ENCODE data around the gene PEA15.

Gene PEA15

DNA sequence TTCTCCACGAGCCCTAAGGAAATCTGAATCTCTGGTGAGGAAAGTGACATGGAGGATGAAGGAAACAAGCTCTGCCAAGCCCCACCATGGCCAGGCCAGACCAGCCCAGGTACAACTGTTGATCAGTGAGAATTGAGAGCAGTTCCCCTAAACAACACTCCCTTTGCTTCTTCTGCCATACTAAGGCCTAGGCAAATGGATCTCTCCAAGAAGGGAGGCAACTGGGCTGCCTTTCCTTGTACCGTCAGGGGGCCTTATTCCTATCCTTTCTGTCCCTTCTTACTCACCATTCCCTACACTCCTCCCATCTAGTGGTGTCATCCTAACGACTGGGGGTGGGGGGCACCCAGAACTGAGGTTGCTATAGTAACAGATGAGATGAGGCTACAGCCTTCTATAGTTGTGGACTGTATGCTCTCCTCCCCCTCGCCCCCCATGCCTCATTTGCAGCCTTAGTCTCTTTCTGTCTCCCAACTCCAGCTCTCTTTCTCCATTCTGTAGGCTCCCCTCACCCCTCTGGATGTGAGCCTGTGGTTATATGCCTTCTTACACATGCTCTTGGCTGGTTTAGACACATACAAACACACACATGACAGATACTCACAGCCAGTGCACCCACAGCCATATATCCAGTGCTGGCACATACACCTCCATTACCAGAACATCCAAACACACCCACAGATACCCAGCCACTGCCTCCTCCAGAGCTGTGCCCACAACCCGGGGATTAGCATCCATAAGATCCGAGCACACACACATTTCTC, 3.6 kb downstream of the PEA15 start:
- DNase-seq (ENCODE audit: low spot score) = no peak

DNA sequence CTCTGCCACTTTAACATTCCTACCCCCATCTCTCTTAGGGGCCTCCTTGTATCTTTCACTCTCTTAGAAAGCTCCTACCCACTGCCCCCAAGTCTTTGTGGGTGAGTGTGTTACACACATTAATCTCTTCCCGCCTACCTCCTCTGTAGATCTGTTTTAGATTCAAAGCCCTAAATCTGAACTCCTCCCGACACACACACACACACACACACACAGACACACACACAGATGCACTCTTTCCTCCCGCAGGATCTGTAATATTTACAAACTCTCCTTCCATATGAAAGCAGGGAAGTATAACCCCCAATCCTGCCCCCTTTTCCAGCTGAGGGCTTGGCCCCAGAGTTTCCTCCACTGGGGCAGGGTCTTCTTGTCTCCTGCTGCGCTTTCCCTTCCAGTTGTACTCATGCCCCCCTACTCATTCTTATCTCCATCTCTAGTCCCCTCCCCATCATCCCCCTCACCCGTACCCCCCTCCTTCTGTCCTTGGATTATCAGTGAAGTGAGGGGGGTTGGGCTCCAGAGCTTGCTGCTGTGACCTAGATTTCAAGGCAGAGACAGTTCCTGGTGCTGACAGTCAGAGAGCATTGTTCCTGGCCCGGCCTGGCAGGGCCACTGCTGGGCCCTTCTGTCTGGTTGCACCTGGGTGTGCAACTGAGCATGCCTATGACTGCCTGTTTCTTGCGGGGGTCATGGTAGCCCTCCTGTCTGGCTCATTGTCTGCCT, 4.3 kb downstream of the PEA15 start:
- no peak for DNase-seq (ENCODE audit: low spot score)

DNA sequence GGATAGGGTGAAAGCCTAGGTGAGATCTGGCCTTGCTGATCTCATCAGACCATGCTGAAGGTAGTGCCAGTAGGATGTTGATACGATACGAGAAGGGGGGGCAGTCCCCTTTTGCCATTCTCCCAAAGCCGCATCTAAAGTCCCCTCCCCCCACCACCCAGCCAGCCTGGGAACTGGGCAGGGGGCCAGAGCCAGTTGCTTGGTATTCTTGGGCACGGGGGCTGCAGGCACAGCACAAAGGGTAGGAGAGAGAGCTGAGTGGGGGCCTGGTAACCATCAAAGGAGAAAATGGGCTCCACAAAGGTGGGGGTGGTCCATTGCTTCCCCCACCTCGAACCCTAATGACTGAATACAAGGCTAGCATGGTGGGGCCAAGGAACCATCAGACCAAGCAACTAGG, 5.4 kb downstream of the PEA15 start:
- no peak for DNase-seq (ENCODE audit: low spot score)

DNA sequence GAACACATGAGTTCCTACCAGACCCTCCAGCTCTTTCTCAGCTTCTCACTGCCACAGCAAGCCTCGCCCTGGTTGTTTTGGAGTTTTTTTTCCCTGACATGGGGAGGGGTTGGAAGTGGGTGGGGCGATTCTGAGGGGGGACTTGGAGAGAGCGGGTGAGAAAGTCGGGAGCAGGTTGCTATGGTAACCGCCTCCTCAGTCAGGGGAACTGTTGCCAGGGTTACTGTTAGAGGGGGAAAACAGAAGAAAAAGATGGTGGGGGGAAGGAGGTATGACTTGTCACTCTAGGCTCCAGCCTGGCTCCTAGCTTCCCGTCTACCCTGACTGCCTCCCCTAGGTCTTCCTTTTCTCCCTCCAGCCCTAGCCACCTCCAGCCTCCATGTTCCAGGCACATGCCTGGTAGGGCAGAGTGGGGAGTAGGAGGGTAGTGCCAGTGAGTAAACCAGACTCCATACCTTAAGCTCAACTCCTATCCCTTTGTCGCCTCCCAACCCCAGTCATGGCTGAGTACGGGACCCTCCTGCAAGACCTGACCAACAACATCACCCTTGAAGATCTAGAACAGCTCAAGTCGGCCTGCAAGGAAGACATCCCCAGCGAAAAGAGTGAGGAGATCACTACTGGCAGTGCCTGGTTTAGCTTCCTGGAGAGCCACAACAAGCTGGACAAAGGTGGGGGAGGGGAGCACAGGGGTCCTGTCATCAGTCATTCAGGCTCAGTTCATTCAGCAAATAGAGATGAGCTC, 6.0 kb downstream of the PEA15 start:
- no peak for DNase-seq (ENCODE audit: low spot score)

DNA sequence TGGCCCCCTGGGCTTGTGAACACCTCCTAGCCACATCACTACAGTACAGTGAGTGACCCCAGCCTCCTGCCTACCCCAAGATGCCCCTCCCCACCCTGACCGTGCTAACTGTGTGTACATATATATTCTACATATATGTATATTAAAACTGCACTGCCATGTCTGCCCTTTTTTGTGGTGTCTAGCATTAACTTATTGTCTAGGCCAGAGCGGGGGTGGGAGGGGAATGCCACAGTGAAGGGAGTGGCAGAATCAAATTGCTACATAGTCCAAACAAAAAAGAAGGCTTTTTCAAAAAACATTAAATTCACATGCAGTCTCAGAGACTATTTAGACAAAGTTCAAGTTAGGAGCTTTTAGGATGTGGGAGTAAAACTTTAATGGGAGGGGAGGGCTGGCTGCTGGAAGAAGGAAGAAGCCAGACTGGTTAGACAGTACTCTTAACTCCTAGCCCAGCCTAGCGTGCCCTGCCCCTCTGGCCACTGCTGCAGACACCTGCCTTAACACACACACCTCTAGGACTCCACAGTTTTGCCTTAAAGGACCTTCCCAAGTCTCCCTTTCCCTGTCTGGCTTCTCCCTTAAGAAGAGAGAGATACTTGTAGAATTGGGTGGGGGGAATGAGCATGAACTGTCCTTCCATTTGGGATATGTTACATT, 9.4 kb downstream of the PEA15 start:
- no peak for DNase-seq (ENCODE audit: low spot score)

DNA sequence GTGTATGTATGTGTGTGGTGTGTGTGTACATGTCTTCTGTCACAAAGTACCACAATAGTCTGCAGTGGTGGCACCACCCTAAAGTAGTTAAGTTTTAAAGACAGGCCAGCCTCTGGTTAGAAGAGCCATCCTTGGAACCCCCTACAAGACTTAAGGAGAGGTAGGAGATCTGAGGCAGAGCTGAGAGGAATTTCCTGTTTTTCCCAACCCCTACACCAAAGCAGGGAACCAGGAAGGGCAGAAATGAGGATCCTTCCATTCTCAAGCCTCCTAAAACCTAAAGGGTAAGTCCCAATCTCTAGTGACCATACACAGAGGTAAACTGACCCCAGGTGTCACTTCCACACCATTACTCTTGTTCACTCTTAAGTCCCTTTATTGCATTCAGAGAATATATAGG, 11.1 kb downstream of the PEA15 start:
- no peak for DNase-seq (ENCODE audit: low spot score)

DNA sequence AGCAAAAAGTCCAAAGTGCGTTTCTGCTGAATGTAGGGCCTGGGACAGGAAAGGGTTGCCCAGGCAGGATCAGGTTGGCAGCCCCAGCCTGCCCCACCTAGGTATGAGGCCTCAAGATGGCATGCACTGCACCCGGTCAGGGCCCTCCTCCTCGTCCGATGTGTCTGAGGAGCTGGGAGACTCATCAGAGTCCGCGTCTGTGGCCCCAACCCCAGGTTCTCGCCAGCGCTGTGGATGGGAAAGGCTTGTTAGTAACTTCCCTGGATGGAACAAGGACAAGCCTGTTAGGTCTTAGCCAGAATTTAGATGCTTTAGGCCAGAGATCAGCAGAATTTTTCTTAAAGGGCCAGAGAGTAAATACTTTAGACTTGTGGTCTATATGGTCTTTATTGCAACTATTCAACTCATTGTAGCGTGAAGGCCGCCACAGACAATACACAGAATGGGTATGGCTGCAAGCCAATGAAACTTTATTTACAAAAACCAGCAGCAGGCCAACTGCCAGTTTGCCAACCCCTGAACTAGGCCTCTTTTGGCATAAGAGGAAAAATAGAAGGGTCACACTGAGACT, 12.4 kb downstream of the PEA15 start:
- DNase-seq (ENCODE audit: low spot score) = no peak

DNA sequence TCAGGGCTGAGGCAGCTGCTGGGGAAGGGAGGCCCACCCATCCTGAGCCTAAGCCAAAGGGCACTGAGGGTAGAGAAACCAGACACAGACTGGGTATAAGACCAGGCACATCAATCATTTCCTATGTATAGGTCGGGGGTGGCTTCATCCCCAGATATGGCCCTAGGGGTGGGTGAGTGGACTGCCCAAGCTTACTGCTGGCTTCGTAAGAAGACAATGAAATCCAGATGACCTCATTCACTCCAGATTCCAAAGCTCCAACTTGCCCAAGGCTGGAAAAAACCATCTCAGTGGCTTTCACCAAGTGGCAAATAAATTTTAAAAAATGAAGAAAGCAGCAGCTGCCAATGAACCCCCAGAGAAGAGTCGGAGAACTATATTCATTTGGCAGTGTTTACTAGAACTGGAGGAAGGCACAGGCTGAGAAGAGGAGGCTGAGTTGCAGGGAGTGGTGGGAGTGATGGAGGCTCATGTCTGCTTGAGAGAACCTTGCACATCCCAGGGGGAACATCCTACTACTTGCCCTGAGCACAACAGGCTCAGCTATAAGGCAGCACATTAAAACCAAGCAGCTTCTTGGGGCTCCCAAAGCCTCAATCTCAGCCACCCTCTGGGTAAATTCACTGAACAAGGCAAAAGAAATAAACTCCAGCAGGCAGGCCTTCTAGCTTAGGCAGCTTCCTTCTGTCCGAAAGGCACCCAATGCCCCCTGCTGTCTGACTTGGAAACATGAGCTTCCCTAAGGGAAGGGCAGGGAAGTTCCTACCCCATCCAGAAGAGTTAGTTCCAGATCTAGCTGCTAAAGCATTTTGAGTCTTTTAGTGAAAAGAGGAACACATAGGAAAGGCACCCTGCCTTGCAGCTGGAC, 14.1 kb downstream of the PEA15 start:
- DNase-seq (ENCODE audit: low spot score) = no peak

DNA sequence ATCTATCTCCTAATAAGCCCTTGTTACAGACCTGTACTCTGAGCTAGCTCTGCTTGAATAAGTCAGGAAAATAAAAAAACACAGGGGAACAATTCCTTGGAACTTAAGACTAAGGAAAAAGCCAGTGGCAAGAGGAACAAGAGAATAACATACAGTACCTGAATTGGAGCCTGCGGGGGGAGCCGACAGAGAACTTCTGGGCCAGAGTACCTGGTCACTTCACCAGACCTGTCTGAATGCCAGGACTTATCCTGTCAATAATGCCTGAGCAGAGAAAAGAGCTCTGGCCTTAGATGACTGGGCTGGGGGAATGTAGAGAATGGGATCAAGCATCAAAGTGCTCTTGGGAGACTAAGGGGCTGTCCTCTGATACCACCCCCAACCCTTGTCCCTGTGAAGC, 15.1 kb downstream of the PEA15 start:
- DNase-seq (ENCODE audit: low spot score) = no peak

DNA sequence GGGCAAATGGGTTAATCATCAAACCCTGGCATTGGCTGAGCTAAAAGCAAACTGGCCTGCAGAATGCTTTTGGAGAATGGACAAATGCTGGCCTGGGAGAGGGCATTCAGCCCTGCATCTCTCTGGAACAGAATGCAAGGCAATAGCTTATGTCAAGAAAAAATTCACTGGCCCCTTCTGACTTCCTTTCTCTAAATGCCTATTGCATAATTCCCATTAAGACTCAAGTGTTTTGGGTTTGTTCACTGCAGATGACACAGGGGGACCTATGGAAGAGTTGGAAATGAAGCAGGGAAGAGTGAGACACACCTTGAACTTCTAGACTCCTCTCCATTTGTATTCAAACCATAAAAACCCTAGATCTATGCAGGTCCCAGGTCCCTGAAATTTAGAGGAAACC, 15.9 kb downstream of the PEA15 start:
- DNase-seq (ENCODE audit: low spot score) = no peak

DNA sequence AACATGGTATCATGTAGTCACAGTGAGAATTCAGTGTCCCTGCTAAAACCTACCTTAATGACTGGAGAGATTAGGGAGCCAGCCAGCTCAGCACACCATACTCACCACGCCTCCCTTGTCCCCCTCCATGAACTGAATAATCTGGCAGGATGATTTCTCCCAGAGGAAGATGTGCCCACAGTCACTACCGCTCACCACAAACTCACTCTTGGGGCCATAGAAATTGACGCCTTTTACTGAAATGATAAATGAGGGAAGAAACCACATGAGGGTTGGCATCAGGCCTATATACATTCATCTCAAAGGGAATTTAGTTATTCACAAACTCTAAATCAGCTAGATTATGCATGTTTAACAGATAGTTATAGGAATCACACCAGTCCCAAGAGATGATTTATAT, 17.4 kb downstream of the PEA15 start:
- no peak for DNase-seq (ENCODE audit: low spot score)

DNA sequence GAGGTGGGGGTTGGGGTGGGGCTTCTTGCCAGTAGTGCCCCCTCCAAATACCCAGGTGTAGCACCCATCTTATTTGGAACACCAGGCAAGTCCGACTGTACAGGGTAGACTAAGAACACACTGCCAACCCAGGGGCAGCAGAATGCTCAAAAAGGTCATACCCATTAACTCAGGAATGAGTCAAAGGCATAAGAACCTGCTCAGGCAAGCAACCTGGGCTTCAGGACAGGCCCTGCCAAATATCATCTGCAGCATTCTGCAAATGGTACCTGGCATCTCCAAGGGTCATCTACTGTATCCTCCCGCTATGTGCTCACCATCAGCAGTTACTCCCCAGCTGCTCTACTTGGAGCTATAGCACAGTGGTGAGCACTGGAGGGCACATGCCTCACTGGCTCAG, 19.4 kb downstream of the PEA15 start:
- DNase-seq (ENCODE audit: low spot score) = no peak

DNA sequence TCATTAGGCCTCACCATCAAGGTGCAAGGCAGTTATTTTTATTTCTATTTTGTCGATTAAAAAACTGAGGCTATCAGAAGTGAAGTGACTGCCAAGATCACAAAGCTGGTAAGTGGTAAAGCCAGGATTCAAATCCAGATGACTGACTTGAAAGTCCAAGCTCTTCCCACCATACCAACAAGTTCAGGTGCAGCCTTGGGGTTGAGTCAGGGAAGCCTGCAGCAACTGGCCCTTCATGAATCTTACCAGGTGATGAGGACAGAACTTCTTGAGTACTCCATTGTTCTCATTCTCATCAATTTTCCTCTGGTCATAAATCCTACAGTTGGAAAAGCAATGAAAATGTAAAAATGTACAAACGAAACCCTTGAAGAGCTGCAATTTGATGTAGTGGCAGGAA, 20.2 kb downstream of the PEA15 start:
- DNase-seq (ENCODE audit: low spot score) = no peak

DNA sequence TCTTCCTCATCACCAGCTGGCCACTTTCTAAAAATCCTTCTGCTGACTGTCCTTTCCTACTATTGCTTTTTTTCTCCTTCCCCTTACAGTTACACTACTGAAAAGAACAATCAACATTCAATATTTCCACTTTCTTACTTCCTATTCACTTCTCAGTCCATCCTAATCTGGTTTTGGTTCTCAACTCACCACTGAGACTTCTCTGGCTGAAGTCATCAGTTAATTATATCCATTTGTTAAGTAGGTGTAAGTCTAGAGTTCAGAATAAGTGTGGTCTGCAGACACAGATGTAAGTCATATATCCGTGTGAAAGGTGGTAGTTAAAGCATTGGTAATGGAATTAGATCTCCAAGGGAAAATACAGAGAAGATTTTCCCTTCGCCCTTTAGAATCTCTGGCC, 21.4 kb downstream of the PEA15 start:
- DNase-seq (ENCODE audit: low spot score) = no peak

DNA sequence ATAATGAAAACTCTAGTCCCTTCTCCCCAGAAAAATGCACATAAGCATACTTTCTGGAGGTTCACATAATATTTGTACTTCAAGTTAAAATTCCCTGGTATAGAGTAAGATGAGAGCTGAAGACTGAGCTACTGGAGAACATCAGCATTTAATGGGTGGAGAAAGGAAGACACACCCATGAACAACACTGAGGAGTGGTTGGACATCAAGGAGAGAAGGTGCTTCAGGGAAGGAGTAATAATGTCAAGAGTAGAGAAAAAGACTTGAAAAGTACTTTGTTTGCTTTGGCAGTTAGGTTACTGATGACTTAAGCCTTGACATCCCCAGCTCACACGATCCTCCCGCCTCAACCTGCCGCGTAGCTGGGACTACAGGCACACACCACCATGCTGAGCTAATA, 21.9 kb downstream of the PEA15 start:
- DNase-seq (ENCODE audit: low spot score) = no peak

DNA sequence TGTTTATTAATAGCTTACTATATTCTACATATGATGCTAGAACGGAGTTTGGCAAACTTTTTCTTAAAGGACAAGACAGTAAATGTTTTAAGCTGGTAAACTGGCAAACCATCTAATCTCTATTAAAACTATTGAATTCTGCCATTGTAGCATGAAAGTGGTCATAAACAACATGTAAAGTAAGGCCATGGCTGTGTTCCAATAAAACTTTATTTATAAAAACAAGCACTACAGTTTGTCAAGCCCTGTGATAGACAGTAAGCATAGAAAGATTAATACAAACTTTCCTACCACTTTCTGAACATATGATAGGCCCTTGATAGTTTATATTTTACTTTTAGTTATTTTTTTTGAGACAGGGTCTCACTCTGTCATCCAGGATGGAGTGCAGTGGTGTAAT, 22.4 kb downstream of the PEA15 start:
- no peak for DNase-seq (ENCODE audit: low spot score)

DNA sequence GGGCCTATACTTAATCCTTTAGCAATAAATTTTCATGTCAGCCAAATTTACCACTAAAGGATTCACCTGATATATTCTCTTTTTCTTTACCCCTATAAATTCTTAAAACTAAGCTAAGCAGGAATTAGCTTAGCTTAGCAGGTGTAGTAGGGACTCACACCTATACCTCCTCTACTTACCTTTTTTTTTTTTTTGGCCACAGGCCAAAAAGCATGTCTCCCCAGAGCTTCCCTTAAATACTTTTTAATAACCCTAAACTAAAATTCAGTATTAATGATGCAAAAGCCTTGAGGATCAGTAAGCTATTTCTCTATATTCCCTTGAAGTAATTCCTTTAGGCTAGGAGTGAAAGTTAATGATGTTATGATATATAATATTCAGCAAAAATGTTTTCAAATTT, 23.2 kb downstream of the PEA15 start:
- no peak for DNase-seq (ENCODE audit: low spot score)

DNA sequence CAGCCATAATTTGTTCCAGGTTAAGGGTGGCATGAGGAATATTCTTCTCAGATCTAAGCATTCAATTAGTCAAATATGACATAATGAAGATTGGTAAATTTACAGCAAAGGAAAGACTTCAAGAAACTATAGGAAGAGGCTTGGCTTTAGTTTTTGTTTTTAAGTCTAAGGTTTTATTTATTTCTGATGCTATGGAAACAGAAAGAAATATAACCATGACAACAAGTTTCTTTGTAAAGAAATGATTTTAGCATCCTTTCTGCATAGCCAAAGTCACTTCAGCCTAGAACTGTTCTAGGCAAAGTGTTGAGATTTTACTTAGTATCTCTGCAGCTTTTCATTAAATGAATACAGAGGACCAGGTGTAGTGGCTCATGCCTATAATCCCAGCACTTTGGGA, 27.7 kb downstream of the PEA15 start:
- no peak for DNase-seq (ENCODE audit: low spot score)

DNA sequence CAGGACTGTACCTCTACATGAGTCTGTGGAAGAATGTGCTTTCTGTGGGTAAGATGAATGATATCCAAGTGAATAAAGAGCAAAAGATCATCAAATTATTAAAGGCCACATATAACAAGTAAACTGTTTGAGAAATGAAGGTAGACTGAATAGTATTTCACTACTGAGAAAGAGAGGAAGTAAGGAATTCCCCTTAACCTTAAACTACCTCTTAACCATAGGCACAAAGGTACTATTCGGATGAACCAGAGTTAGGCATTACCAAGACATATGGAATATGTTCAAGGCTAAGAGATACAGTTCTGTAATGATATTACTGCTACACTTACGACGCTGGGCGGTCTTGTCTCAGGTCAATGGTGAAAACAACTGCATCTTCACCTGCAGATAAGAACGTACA, 31.6 kb downstream of the PEA15 start:
- DNase-seq (ENCODE audit: low spot score) = no peak

DNA sequence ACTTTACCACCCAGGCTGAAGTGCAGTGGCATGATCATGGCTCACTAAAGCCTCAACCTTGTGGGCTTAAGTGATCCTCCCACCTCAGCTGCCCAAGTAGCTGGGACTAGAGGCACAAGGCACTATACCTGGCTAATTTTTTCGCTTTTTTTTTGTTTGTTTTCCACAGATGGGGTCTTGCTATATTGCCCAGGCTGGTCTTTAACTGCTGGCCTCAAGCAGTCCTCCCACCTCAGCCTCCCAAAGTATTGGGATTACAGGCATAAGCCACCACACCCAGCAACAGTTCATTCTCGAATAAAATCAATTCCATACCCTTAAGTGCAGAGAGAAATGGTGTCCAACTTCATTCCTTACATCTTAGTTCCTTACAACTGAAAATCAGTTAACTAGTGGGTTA, 32.4 kb downstream of the PEA15 start:
- DNase-seq (ENCODE audit: low spot score) = no peak

DNA sequence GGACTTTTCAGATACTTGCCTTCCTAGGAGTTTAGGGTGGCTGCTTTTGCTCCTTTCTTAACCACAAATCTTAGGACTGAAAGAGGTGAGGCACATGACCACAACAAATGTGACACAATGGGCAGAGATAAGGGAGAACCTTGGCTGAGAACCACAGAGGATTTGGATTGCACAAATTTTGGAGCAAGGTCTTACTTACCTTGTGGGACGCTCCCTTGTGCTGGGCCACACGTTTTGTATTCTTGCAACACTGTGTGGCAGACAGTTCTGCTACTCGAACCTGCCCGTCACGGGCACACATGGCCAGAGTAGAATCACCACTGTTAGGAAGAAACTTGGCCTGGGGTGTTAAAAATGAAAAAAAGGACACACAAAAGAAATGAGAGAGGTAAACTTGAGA, 33.2 kb downstream of the PEA15 start:
- DNase-seq (ENCODE audit: low spot score) = no peak

Data from germinal center (tissue), 1 donor.